NCI-H146 treated with DMSO at 0.1 percent for 48 hours (cell line): ENCODE measurements around the gene CCR8.
A peak's percentile ranks its signal among the peaks of the same experiment; 100 is the strongest.

Experiments used
- DNase-seq: peaks from one replicate; lab custom pipeline; 2025; ENCODE audit not compliant: unreplicated experiment; lab: John Stamatoyannopoulos, UW

Gene CCR8, protein sequence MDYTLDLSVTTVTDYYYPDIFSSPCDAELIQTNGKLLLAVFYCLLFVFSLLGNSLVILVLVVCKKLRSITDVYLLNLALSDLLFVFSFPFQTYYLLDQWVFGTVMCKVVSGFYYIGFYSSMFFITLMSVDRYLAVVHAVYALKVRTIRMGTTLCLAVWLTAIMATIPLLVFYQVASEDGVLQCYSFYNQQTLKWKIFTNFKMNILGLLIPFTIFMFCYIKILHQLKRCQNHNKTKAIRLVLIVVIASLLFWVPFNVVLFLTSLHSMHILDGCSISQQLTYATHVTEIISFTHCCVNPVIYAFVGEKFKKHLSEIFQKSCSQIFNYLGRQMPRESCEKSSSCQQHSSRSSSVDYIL

DNA sequence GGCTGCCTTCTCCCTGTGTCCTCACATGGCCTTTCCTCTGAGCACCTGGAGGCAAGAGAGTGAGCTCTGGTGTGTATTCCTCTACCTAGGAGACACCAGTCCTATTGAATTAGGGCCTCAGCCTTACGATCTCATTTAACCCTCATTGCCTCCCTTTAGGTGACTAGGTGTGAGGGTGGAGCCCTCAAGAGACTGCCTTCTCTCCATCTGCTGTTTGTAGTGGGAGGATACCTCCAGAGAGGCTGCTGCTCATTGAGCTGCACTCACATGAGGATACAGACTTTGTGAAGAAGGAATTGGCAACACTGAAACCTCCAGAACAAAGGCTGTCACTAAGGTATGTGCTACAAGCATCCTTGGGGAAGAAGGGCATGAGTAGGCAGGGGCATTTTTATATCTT, at the start of gene CCR8:
Gene CCR8 (plus strand): TSS at position 217 of the 400 bp plus-strand sequence. CDS start 2,623 bp downstream, outside the sequence.
- no peak for DNase-seq

DNA sequence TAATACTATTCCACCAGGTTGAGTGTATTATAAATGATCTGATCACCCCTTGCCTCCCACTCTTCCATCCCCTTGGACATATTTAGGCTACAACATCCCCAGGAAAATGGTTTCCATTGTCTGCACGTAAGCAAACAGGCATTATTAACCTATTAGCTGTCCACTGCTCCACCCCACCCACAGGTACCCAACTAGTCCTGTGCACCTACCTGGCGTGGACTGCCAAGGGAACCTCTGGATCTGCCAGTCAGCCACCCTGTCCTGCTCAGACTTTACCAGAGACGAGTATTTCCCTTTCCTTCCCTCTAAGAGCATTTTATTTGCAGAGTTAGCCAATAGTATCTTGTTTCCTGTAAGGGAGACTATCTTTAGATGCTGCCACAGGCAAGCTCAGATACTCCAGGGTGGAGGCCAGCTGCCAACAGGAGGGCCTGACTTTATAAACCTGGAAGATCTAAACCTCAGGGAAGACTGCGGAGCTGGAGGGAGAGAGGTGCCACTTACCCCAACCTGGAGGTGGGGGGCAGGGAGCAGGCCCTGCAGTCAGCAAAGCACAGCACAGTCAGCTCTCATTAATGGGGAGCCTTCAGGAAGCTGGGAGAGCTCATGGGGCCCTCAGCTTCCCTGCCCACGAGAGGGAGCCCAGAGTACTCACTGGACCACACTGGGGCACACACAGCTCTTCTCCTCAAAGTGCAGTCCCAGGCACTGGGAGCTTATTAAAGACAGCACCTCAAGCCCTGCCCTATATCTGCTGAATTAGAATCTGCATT, 49.6 kb upstream of the CCR8 start, which contains the start of gene CX3CR1:
Gene CX3CR1 (minus strand): TSS at position 292 of the 773 bp plus-strand sequence. CDS start 13,527 bp downstream, outside the sequence.
- no peak for DNase-seq

- no peak for DNase-seq
Measured at GRCh38 chr3:39280571-39280970, 48.9 kb upstream of the CCR8 start.

GRCh38 chr3:39281533-39281932, 48.0 kb upstream of the CCR8 start:
- no peak for DNase-seq

GRCh38 chr3:39282057-39282456, 47.5 kb upstream of the CCR8 start:
- no peak for DNase-seq

DNA sequence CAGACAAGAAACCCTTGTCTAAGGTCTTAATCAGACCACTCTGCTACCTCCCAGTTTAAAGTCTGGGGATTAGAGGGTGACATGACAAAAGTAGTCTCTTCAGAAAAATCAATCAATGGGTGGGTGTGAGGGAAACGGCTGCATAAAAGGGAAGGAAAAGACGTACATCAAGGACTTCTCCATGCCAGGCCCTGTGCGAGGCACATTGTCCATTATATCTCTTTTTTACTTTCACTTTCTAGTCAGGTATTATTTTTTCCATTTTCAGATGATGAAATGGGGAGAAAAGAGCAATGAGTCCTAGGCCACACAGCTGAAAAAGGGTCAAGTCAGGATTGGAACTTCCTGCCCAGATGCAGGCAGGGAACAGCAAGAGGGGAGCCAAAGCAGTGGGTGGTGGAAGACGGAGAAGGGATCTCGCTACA, 45.0 kb upstream of the CCR8 start:
- no peak for DNase-seq

GRCh38 chr3:39285332-39285731, 44.2 kb upstream of the CCR8 start:
- no peak for DNase-seq

GRCh38 chr3:39286771-39287170, 42.7 kb upstream of the CCR8 start:
- no peak for DNase-seq

- no peak for DNase-seq
Measured at GRCh38 chr3:39287216-39288164, 42.0 kb upstream of the CCR8 start.

DNA sequence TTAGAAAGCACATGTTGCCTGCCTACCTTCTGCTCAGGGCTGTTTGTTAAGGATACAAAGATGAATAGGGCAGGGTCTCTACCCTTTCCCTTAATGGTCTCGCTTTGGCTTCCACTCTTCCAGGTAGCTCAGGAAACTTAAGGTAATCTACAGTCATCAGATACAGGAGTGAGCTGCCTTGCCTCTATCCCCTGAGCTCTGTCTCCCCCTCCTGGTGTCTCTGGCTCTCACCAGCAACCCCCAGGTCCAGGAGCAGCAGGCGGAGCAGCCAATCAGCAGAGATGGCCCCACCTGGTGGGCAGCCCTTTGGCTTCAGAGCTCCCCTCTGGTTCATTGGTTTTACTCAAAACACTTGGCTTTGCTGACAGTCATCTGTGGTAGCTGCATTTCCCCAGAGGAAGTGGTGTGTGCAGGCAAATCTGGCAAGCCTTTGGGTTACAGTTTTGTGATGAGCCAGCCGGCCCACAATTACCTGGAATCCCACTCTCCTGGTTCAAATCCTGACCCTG, 41.2 kb upstream of the CCR8 start:
- peak; percentile 24 for DNase-seq

GRCh38 chr3:39289107-39289506, 40.4 kb upstream of the CCR8 start:
- DNase-seq, result no peak

DNA sequence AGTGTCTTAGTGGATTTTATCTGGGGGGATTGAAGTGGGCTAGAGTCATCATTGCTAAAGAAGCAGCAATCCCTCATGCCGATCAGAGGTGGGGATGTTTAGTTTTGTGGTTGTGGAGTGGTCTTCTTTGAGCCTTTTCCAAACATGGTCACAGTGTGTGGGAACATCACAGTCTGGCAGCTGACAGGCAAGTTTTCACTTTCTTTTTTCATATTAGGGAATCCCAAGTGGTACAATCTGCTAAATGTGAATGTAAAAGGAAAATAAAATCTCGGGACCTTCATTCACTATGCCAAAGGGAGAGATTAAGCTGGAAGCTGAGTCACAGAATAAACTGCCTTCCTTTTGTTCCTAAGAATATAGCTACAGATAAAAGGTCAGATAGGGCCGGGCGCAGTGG, 39.3 kb upstream of the CCR8 start:
- DNase-seq, result no peak

- no peak for DNase-seq
Measured at GRCh38 chr3:39291903-39292329, 37.6 kb upstream of the CCR8 start.

DNA sequence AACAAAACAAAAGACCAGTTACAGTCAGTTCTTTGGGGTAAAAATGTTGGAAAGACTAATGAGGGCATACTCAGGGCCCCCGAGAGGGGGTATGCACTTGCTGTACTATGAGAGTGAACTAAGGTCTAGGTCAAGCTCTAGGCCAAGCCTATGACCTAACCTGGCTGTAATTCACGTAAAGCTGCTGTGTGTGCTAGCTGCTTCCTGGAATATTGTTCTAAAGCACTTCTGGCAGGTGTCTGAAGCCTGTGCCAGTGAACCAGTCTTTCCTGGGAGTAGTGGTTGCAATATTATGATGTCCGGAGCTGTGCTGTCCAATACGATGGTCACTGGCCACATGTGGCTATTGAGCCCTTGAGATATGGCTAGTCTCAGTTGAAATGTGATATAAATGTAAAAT, 36.5 kb upstream of the CCR8 start:
- no peak for DNase-seq

DNA sequence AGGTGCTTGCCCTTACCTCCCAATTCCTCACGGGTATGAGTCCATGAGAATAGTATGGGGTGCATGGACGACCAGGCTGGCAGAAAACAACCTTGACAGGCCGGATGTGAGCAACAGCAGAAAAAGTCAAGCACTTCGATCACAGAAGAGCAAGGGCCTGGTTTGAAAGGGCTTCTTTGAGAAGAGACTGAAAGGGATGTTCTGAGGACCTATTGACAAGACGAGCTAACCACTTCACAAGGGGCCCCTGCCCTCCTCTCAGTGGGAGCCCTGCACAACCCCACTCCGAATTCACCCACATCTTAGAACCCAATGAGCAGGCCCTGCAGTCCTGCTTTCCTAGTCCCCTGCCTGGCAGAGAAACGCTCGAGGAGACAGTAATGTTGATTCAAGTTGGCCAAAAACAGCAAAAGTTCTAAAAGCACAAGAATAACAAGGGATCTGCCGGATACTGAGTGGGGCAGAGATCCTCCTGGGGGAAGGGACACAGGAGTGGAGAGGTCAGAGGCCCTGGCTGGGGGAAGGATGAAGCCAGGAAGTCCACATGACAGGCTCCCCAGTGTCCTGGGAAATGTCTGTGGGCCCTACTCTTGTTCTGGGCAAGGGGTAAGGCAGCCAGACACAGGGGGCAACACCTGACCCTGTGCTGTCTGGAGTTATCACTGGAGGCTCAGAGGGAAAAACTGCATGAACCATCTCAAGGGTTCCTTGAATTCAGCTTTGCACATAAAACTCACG, 34.9 kb upstream of the CCR8 start:
- no peak for DNase-seq

GRCh38 chr3:39295184-39295775, 34.2 kb upstream of the CCR8 start:
- DNase-seq, result no peak

- no peak for DNase-seq
Measured at GRCh38 chr3:39296197-39297077, 33.1 kb upstream of the CCR8 start.

DNA sequence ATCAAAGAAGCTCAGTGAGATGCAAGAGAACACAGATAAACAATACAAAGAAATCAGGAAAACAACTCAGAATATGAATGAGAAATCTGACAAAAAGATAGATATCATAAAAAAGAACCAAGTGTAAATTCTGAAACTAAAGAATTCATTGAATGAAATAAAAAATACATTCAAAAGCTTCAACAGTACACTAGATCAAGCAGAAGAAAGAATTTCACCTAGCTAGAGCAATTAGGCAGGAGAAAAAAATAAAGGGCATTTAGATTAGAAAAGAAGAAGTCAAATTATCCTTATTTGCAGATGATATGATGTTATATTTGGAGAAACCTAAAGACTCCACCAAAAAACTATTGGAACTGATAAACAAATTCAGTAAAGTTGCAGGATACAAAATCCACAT, 30.2 kb upstream of the CCR8 start:
- no peak for DNase-seq

DNA sequence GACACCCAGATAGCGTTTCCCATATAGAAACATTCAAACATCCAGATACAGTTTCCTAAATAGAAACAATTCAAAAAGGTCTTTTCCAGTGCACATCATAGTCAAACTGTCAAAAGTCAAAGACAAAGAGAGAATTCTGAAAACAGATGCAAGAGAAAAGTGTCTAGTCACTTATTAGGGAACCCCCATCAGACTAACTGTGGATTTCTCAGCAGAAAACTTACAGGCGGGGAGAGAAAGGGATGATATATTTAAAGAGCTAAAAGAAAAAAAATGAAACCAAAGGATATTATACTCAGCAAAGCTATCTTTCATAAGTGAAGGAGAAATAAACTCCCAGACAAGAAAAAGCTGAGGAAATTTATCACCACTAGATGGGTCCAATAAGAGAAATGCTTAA, 27.3 kb upstream of the CCR8 start:
- no peak for DNase-seq
